Hepatocyte (in vitro differentiated cells): Measurements from ENCODE around the gene ZNF146. TPM values are rescaled to one million over a fixed set of nuclear protein-coding genes. Genes with fewer than 3 reads are reported as not detected.

Experiments used
- DNase-seq: peaks from one replicate; pipeline ENCODE4 v3.0.0-alpha.2; 2016; ENCODE audit warnings: low spot score
- H2AFZ ChIP-seq: fragments of 200-600 bp; sonication (generic); 2 replicates; pipeline ENCODE4 v1.6.0; 2016; ENCODE audit warnings: antibody characterized with exemption, mild to moderate bottlenecking
- H3K27ac ChIP-seq: fragments of 200-600 bp; sonication (generic); 2 replicates; pipeline ENCODE4 v1.5.1; 2016; ENCODE audit warnings: mild to moderate bottlenecking
- H3K27me3 ChIP-seq: fragments of 200-600 bp; sonication (generic); 2 replicates; pipeline ENCODE4 v1.6.1; 2016
- H3K36me3 ChIP-seq: fragments of 200-600 bp; sonication (generic); replicated peaks from 2 replicates; pipeline ENCODE4 v1.5.1; 2016; ENCODE audit warnings: low read depth; ENCODE audit not compliant: insufficient read depth
- H3K4me1 ChIP-seq: fragments of 200-600 bp; sonication (generic); 2 replicates; pipeline ENCODE4 v1.5.1; 2016; ENCODE audit warnings: mild to moderate bottlenecking, moderate library complexity; ENCODE audit not compliant: insufficient read depth
- H3K4me2 ChIP-seq: fragments of 200-600 bp; sonication (generic); 2 replicates; pipeline ENCODE4 v1.6.0; 2016
- H3K4me3 ChIP-seq: fragments of 200-600 bp; sonication (generic); 2 replicates; pipeline ENCODE4 v1.5.1; 2016; ENCODE audit warnings: mild to moderate bottlenecking
- H3K79me2 ChIP-seq: fragments of 200-600 bp; sonication (generic); 2 replicates; pipeline ENCODE4 v1.6.0; 2017; ENCODE audit warnings: mild to moderate bottlenecking
- H3K9me2 ChIP-seq: fragments of 200-600 bp; sonication (generic); replicated peaks from 2 replicates; pipeline ENCODE4 v1.6.0; 2017; ENCODE audit warnings: mild to moderate bottlenecking; ENCODE audit not compliant: insufficient read depth
- H3K9me3 ChIP-seq: fragments of 200-600 bp; sonication (generic); 2 replicates; pipeline ENCODE4 v1.5.1; 2016; ENCODE audit warnings: low read depth, mild to moderate bottlenecking
- H4K20me1 ChIP-seq: fragments of 200-600 bp; sonication (generic); 2 replicates; pipeline ENCODE4 v1.6.0; 2016; ENCODE audit warnings: mild to moderate bottlenecking; ENCODE audit not compliant: insufficient read depth, poor library complexity, severe bottlenecking
- CTCF ChIP-seq: fragments of 200-600 bp; sonication (generic); IDR thresholded peaks from 2 replicates; pipeline ENCODE4 v1.5.1; 2016; ENCODE audit warnings: antibody characterized with exemption, mild to moderate bottlenecking; ENCODE audit not compliant: poor library complexity
- EZH2 ChIP-seq: fragments of 200-600 bp; sonication (generic); IDR thresholded peaks from 2 replicates; pipeline ENCODE4 v1.6.1; 2016; ENCODE audit warnings: antibody characterized with exemption, mild to moderate bottlenecking, borderline replicate concordance
- EZH2phosphoT487 ChIP-seq: fragments of 200-600 bp; sonication (generic); IDR thresholded peaks from one replicate; pipeline ENCODE4 v1.6.1; 2018; ENCODE audit warnings: antibody characterized with exemption, mild to moderate bottlenecking, low read depth, moderate library complexity; ENCODE audit not compliant: unreplicated experiment, severe bottlenecking
- WGBS: methylation state at CpG from one replicate; pipeline ENCODE4 v1.1.6; 2016; ENCODE audit warnings: low lambda C conversion rate; ENCODE audit errors: missing lambda C conversion rate; 5-methylcytosine and 5-hydroxymethylcytosine counted together
- polyA plus RNA-seq: library from polyadenylated mRNA; unstranded; fragments of >200 nt; fragmentation: Nextera tagmentation; extraction: Ambion mirVana; gene quantifications from 2 replicates; pipeline ENCODE4 v1.2.1, GENCODE V29; 2016
- total RNA-seq: library from RNA; depleted of rRNA; stranded (reverse); fragments of >200 nt; gene quantifications from 2 replicates; pipeline ENCODE4 v1.2.3, GENCODE V29; 2014

Gene ZNF146
- total and polyA plus RNA-seq, 2 experiments from 2014 or later = 46.4 to 106 TPM

- Histone ChIP-seq H3K9me2 (no peaks in the 10 kb centered on the region), H4K20me1 (no peaks in the 10 kb centered on the region), H3K36me3 (no peaks in the 10 kb centered on the region), H3K4me1 (no peaks in the 10 kb centered on the region), H3K4me2 (no peak overlapping the region), H2AFZ (no peak overlapping the region), H3K9me3 (no peaks in the 10 kb centered on the region), H3K4me3 (no peak overlapping the region), H3K79me2 (peaks cover 3% of the 10 kb centered on the region), H3K27ac (no peak overlapping the region), H3K27me3 (no peaks in the 10 kb centered on the region)
- DNase-seq = no peak
- TF ChIP-seq EZH2phosphoT487 = no peak
- TF ChIP-seq EZH2 = no peak
- no peak for TF ChIP-seq CTCF
- 91% methylated on average over 3 of the region's 3 CpGs for WGBS
These were observed 7.2 kb upstream of the ZNF146 start for GRCh38 chr19:36207605-36208252.

DNA sequence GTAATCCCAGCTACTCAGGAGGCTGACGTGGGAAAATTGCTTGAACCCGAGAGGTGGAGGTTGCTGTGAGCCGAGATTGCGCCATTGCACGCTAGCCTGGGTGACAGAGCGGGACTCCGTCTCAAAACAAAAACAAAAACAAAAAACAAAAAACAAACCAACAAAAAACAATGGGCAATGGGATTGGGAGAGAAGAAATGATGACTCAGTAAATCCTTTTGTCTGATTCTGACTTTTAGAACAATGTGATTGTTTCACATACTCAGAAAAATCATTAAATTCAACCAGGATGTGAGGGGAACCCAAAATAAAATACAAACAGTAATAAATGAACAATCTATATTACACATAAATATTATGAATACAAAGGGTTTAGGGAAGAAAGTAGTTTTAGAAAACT lies 5.5 kb upstream of the ZNF146 start:
- H3K4me2 ChIP-seq = no peak overlapping the region
- H3K9me3 ChIP-seq = no peaks in the 10 kb centered on the region
- no peaks in the 10 kb centered on the region for H3K9me2 ChIP-seq
- peaks cover 10% of the 10 kb centered on the region for H3K79me2 ChIP-seq
- H4K20me1 ChIP-seq = no peaks in the 10 kb centered on the region
- H3K27ac ChIP-seq = no peak overlapping the region
- H3K4me3 ChIP-seq = no peak overlapping the region
- H3K36me3 ChIP-seq = no peaks in the 10 kb centered on the region
- H3K27me3 ChIP-seq = no peaks in the 10 kb centered on the region
- H3K4me1 ChIP-seq = no peaks in the 10 kb centered on the region
- no peak for DNase-seq
- 100% methylated on average over 7 of the region's 7 CpGs for WGBS
- H2AFZ ChIP-seq = no peak overlapping the region
- TF ChIP-seq CTCF (no peak), EZH2 (no peak), EZH2phosphoT487 (no peak)

- no peak overlapping the region for H3K27ac ChIP-seq
- no peak overlapping the region for H3K4me2 ChIP-seq
These were observed 4.4 kb upstream of the ZNF146 start for GRCh38 chr19:36210497-36210896.

More at GRCh38 chr19:36210497-36210896, 4.4 kb upstream of the ZNF146 start:
- H3K9me3 ChIP-seq = no peaks in the 10 kb centered on the region
- no peaks in the 10 kb centered on the region for H3K9me2 ChIP-seq
- TF ChIP-seq EZH2phosphoT487 (no peak), EZH2 (no peak), CTCF (no peak)
- 93% methylated on average over 8 of the region's 8 CpGs for WGBS
- no peaks in the 10 kb centered on the region for H3K36me3 ChIP-seq
- DNase-seq = no peak
- H4K20me1 ChIP-seq = no peaks in the 10 kb centered on the region
- H2AFZ ChIP-seq = no peak overlapping the region
- H3K4me1 ChIP-seq = no peaks in the 10 kb centered on the region
- H3K79me2 ChIP-seq = peaks cover 12% of the 10 kb centered on the region
- H3K4me3 ChIP-seq = no peak overlapping the region
- H3K27me3 ChIP-seq = no peaks in the 10 kb centered on the region
